ENCODE measurements around the gene RNASET2. TPM values are rescaled to one million over a fixed set of nuclear protein-coding genes. Genes with fewer than 3 reads are reported as not detected.

The RNASET2 gene
- total and polyA plus RNA-seq, 2 of the 13 experiments (the other 11 are each of a cell fraction or from before 2014, with no cell fraction given), result 44.6 to 597 TPM

DNA sequence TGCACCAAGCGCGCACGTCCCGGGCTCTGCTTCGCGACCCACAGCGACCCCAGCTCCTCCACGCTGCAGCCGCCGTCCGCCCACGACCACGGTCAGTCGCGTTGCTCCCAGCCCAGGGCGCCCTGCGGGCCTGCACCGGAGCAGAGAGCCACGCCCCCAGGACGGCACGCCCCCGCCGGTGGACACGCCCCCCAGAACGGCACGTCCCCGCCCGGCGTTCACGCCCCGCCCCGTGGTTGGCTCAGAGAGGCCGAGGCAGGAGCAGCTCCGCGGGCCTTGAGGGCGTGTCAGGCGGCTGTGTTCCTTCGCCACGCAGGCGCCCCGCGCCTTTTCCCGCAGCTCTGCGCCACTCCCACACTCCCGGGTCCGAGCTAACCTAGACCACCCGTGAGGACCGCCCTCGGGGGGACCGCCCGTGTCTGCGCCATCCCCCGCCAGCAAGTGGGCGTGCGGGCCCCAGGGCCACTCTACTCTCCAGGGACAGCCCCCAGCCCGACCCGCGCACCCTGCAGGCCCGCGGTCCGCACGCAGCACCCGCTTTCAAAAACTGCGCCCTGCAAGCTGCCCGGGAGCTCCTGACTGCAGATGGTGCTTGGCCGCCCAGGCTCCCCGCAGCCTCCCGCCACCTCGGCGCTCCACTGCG is at the start of gene RNASET2 (continued):
- TF ChIP-seq ZNF296 (CRISPR knock-in tag; conservative IDR thresholded peaks at IDR 0.05) (peak; percentile 25; the same call in 1 of the 2 replicates), FOSL2 (CRISPR knock-in tag; IDR thresholded peaks at IDR 0.05) (no peak; the same call in 1 of the 2 replicates), HNRNPK (IDR thresholded peaks at IDR 0.05; ENCODE audit: low read depth, low read length, poor library complexity, severe bottlenecking) (peak; percentile 11), ZNF207 (IDR thresholded peaks at IDR 0.05; ENCODE audit: borderline replicate concordance) (no peak), ZNF143 (CRISPR knock-in tag; IDR thresholded peaks at IDR 0.05) (peak; percentile 49; the same call in 1 of the 2 replicates), SIN3A (IDR thresholded peaks at IDR 0.05; ENCODE audit: borderline replicate concordance, low read depth, low read length) (peak; percentile 84; the same call in 1 of the 2 replicates), ZNF513 (CRISPR knock-in tag; conservative IDR thresholded peaks at IDR 0.05) (no peak; the same call in 1 of the 2 replicates), KLF12 (CRISPR knock-in tag; IDR thresholded peaks at IDR 0.05; ENCODE audit: borderline replicate concordance) (no peak; the same call in 1 of the 2 replicates), REXO4 (CRISPR knock-in tag; IDR thresholded peaks at IDR 0.05; ENCODE audit: borderline replicate concordance) (peak; percentile 92), KDM2A (CRISPR knock-in tag; IDR thresholded peaks at IDR 0.05; ENCODE audit: borderline replicate concordance, low read depth) (peak; percentile 59), GATA4 (IDR thresholded peaks at IDR 0.05; ENCODE audit: borderline replicate concordance, low read depth) (peak; percentile 78), ZFP36 (IDR thresholded peaks at IDR 0.05; ENCODE audit: borderline replicate concordance, low read depth, low read length, partially characterized antibody) (no peak), ZNF83 (CRISPR knock-in tag; IDR thresholded peaks at IDR 0.05; ENCODE audit: borderline replicate concordance) (peak; percentile 37; the same call in 1 of the 2 replicates), HOXA5 (CRISPR knock-in tag; IDR thresholded peaks at IDR 0.05) (peak; percentile 26; the same call in 1 of the 2 replicates), SUZ12 (IDR thresholded peaks at IDR 0.05; ENCODE audit: low read depth, low read length) (no peak), STAT5B (CRISPR knock-in tag; IDR thresholded peaks at IDR 0.05) (peak; percentile 18; the same call in 1 of the 2 replicates), ZSCAN31 (CRISPR knock-in tag; IDR thresholded peaks at IDR 0.05; ENCODE audit: low read depth) (peak; percentile 96), ZNF20 (CRISPR knock-in tag; IDR thresholded peaks at IDR 0.05) (no peak), CBX1 (IDR thresholded peaks at IDR 0.05; ENCODE audit: low read depth) (no peak), RXRB (CRISPR knock-in tag; IDR thresholded peaks at IDR 0.05; ENCODE audit: borderline replicate concordance) (peak; percentile 21)
- TF ChIP-seq, protein P1, sequence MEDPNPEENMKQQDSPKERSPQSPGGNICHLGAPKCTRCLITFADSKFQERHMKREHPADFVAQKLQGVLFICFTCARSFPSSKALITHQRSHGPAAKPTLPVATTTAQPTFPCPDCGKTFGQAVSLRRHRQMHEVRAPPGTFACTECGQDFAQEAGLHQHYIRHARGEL (CRISPR knock-in tag; IDR thresholded peaks at IDR 0.05), result no peak
- TF ChIP-seq, protein P2, sequence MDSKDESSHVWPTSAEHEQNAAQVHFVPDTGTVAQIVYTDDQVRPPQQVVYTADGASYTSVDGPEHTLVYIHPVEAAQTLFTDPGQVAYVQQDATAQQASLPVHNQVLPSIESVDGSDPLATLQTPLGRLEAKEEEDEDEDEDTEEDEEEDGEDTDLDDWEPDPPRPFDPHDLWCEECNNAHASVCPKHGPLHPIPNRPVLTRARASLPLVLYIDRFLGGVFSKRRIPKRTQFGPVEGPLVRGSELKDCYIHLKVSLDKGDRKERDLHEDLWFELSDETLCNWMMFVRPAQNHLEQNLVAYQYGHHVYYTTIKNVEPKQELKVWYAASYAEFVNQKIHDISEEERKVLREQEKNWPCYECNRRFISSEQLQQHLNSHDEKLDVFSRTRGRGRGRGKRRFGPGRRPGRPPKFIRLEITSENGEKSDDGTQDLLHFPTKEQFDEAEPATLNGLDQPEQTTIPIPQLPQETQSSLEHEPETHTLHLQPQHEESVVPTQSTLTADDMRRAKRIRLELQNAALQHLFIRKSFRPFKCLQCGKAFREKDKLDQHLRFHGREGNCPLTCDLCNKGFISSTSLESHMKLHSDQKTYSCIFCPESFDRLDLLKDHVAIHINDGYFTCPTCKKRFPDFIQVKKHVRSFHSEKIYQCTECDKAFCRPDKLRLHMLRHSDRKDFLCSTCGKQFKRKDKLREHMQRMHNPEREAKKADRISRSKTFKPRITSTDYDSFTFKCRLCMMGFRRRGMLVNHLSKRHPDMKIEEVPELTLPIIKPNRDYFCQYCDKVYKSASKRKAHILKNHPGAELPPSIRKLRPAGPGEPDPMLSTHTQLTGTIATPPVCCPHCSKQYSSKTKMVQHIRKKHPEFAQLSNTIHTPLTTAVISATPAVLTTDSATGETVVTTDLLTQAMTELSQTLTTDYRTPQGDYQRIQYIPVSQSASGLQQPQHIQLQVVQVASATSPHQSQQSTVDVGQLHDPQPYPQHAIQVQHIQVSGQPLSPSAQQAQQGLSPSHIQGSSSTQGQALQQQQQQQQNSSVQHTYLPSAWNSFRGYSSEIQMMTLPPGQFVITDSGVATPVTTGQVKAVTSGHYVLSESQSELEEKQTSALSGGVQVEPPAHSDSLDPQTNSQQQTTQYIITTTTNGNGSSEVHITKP (CRISPR knock-in tag; IDR thresholded peaks at IDR 0.05; ENCODE audit: low read depth), result no peak; the same call in 1 of the 2 replicates
- TF ChIP-seq, protein P3, sequence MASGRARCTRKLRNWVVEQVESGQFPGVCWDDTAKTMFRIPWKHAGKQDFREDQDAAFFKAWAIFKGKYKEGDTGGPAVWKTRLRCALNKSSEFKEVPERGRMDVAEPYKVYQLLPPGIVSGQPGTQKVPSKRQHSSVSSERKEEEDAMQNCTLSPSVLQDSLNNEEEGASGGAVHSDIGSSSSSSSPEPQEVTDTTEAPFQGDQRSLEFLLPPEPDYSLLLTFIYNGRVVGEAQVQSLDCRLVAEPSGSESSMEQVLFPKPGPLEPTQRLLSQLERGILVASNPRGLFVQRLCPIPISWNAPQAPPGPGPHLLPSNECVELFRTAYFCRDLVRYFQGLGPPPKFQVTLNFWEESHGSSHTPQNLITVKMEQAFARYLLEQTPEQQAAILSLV (CRISPR knock-in tag; IDR thresholded peaks at IDR 0.05; ENCODE audit: borderline replicate concordance), result peak; percentile 92; the same call in 1 of the 2 replicates

All from HepG2 (cell line).